Measurements from ENCODE around the gene TJP2. TPM values are rescaled to one million over a fixed set of nuclear protein-coding genes. Genes with fewer than 3 reads are reported as not detected.

Gene TJP2
- total and polyA plus RNA-seq, 4 donors = 89.5 to 106 (median 94.5) TPM

- DNase-seq (ENCODE audit: low read depth in 4 of 6, low spot score in 6 of 6) = peak in 2 of 6 donors; percentile 56 to 58
- WGBS (ENCODE audit: insufficient coverage) = under 1% methylated on average over 12 of the region's 21 CpGs
- peak overlapping the region; percentile 82 for H3K27ac ChIP-seq (ENCODE audit: low read depth, low read length)
- peaks cover 2% of the 10 kb centered on the region for H3K27me3 ChIP-seq (ENCODE audit: control insufficient read depth, insufficient read depth, low read length)
- peak overlapping the region; percentile 67 for H3K4me3 ChIP-seq (ENCODE audit: low read depth, low read length)
- H3K36me3 ChIP-seq (ENCODE audit: control insufficient read depth, insufficient read depth, low read length) = no peaks in the 10 kb centered on the region
- H3K4me1 ChIP-seq (ENCODE audit: control insufficient read depth, insufficient read depth, low read length) = peaks cover 11% of the 10 kb centered on the region
- H3K9me3 ChIP-seq (ENCODE audit: control insufficient read depth, insufficient read depth, low read length) = no peaks in the 10 kb centered on the region
These were observed 763 bp downstream of the TJP2 start for GRCh38 chr9:69174616-69175463.

- 21% methylated on average over 6 of the region's 8 CpGs for WGBS (ENCODE audit: insufficient coverage)
- Histone ChIP-seq H3K36me3 (ENCODE audit: control insufficient read depth, insufficient read depth, low read length) (no peaks in the 10 kb centered on the region), H3K9me3 (ENCODE audit: control insufficient read depth, insufficient read depth, low read length) (no peaks in the 10 kb centered on the region), H3K4me1 (ENCODE audit: control insufficient read depth, insufficient read depth, low read length) (peaks cover 11% of the 10 kb centered on the region), H3K4me3 (ENCODE audit: low read depth, low read length) (peak overlapping the region; percentile 67), H3K27ac (ENCODE audit: low read depth, low read length) (peak overlapping the region; percentile 82), H3K27me3 (ENCODE audit: control insufficient read depth, insufficient read depth, low read length) (peaks cover 2% of the 10 kb centered on the region)
- DNase-seq (ENCODE audit: low read depth in 4 of 6, low spot score in 6 of 6) = no peak
These were observed 1.4 kb downstream of the TJP2 start for GRCh38 chr9:69175486-69175885.

- Histone ChIP-seq H3K27me3 (ENCODE audit: control insufficient read depth, insufficient read depth, low read length) (peaks cover 2% of the 10 kb centered on the region), H3K9me3 (ENCODE audit: control insufficient read depth, insufficient read depth, low read length) (no peaks in the 10 kb centered on the region), H3K27ac (ENCODE audit: low read depth, low read length) (peak overlapping the region; percentile 1), H3K36me3 (ENCODE audit: control insufficient read depth, insufficient read depth, low read length) (no peaks in the 10 kb centered on the region), H3K4me1 (ENCODE audit: control insufficient read depth, insufficient read depth, low read length) (peaks cover 14% of the 10 kb centered on the region), H3K4me3 (ENCODE audit: low read depth, low read length) (peak overlapping the region; percentile 67)
- peak in 1 of 6 donors; percentile 70 for DNase-seq (ENCODE audit: low read depth in 4 of 6, low spot score in 6 of 6)
- 70% methylated on average over 2 of the region's 9 CpGs for WGBS (ENCODE audit: insufficient coverage)
These were observed 2.5 kb downstream of the TJP2 start for GRCh38 chr9:69176471-69177171.

- Histone ChIP-seq H3K4me1 (ENCODE audit: control insufficient read depth, insufficient read depth, low read length) (peaks cover 12% of the 10 kb centered on the region), H3K27ac (ENCODE audit: low read depth, low read length) (no peak overlapping the region), H3K27me3 (ENCODE audit: control insufficient read depth, insufficient read depth, low read length) (peaks cover 2% of the 10 kb centered on the region), H3K4me3 (ENCODE audit: low read depth, low read length) (no peak overlapping the region), H3K9me3 (ENCODE audit: control insufficient read depth, insufficient read depth, low read length) (no peaks in the 10 kb centered on the region), H3K36me3 (ENCODE audit: control insufficient read depth, insufficient read depth, low read length) (no peaks in the 10 kb centered on the region)
- WGBS (ENCODE audit: insufficient coverage) = no CpG with 5 or more reads among the region's 3 CpGs
- no peak for DNase-seq (ENCODE audit: low read depth in 4 of 6, low spot score in 6 of 6)
These were observed 4.5 kb downstream of the TJP2 start for GRCh38 chr9:69178583-69179011.

- Histone ChIP-seq H3K27me3 (ENCODE audit: control insufficient read depth, insufficient read depth, low read length) (peaks cover 2% of the 10 kb centered on the region), H3K4me1 (ENCODE audit: control insufficient read depth, insufficient read depth, low read length) (peaks cover 11% of the 10 kb centered on the region), H3K4me3 (ENCODE audit: low read depth, low read length) (no peak overlapping the region), H3K9me3 (ENCODE audit: control insufficient read depth, insufficient read depth, low read length) (no peaks in the 10 kb centered on the region), H3K36me3 (ENCODE audit: control insufficient read depth, insufficient read depth, low read length) (no peaks in the 10 kb centered on the region), H3K27ac (ENCODE audit: low read depth, low read length) (no peak overlapping the region)
- peak in 1 of 6 donors; percentile 37 for DNase-seq (ENCODE audit: low read depth in 4 of 6, low spot score in 6 of 6)
- WGBS (ENCODE audit: insufficient coverage) = no CpG with 5 or more reads among the region's 2 CpGs
These were observed 5.0 kb downstream of the TJP2 start for GRCh38 chr9:69179037-69179436.

GRCh38 chr9:69180200-69180599 lies 6.1 kb downstream of the TJP2 start:
- no peak for DNase-seq (ENCODE audit: low read depth in 4 of 6, low spot score in 6 of 6)
- Histone ChIP-seq H3K27me3 (ENCODE audit: control insufficient read depth, insufficient read depth, low read length) (peaks cover 2% of the 10 kb centered on the region), H3K9me3 (ENCODE audit: control insufficient read depth, insufficient read depth, low read length) (no peaks in the 10 kb centered on the region), H3K4me1 (ENCODE audit: control insufficient read depth, insufficient read depth, low read length) (peaks cover 4% of the 10 kb centered on the region), H3K4me3 (ENCODE audit: low read depth, low read length) (no peak overlapping the region), H3K36me3 (ENCODE audit: control insufficient read depth, insufficient read depth, low read length) (no peaks in the 10 kb centered on the region), H3K27ac (ENCODE audit: low read depth, low read length) (no peak overlapping the region)
- 83% methylated on average over 1 of the region's 3 CpGs for WGBS (ENCODE audit: insufficient coverage)

GRCh38 chr9:69180670-69181069 lies 6.6 kb downstream of the TJP2 start:
- Histone ChIP-seq H3K4me1 (ENCODE audit: control insufficient read depth, insufficient read depth, low read length) (peaks cover 4% of the 10 kb centered on the region), H3K9me3 (ENCODE audit: control insufficient read depth, insufficient read depth, low read length) (no peaks in the 10 kb centered on the region), H3K36me3 (ENCODE audit: control insufficient read depth, insufficient read depth, low read length) (no peaks in the 10 kb centered on the region), H3K27me3 (ENCODE audit: control insufficient read depth, insufficient read depth, low read length) (no peaks in the 10 kb centered on the region), H3K27ac (ENCODE audit: low read depth, low read length) (no peak overlapping the region), H3K4me3 (ENCODE audit: low read depth, low read length) (no peak overlapping the region)
- no CpG with 5 or more reads among the region's 2 CpGs for WGBS (ENCODE audit: insufficient coverage)
- DNase-seq (ENCODE audit: low read depth in 4 of 6, low spot score in 6 of 6) = no peak

DNA sequence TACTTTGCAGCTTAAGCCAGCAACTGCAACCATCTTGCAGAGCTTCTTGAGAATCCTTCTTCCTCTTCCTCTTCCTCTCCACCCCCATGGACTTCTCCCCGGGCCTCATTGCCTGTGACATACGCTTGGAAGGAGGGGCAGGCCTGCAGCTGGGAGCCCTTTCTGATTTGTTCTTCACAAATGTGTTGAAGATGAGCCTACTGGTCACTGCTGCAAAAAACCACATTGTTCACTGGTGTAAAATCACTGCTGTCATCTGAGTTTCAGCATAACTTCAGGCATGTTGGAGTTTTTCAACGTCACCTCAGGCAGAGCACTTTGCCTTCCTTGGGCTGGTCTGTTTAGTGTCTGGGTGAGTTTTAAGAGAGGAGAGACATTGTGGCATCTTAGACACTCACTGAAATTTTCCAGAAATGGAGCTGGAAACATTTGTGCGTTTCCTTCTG lies 7.9 kb downstream of the TJP2 start:
- no peaks in the 10 kb centered on the region for H3K27me3 ChIP-seq (ENCODE audit: control insufficient read depth, insufficient read depth, low read length)
- DNase-seq (ENCODE audit: low read depth in 4 of 6, low spot score in 6 of 6) = no peak
- WGBS (ENCODE audit: insufficient coverage) = 55% methylated on average over 4 of the region's 4 CpGs
- H3K9me3 ChIP-seq (ENCODE audit: control insufficient read depth, insufficient read depth, low read length) = no peaks in the 10 kb centered on the region
- H3K4me1 ChIP-seq (ENCODE audit: control insufficient read depth, insufficient read depth, low read length) = peaks cover 7% of the 10 kb centered on the region
- H3K4me3 ChIP-seq (ENCODE audit: low read depth, low read length) = no peak overlapping the region
- H3K27ac ChIP-seq (ENCODE audit: low read depth, low read length) = no peak overlapping the region
- H3K36me3 ChIP-seq (ENCODE audit: control insufficient read depth, insufficient read depth, low read length) = no peaks in the 10 kb centered on the region

GRCh38 chr9:69184266-69184665 lies 10.2 kb downstream of the TJP2 start:
- Histone ChIP-seq H3K9me3 (ENCODE audit: control insufficient read depth, insufficient read depth, low read length) (no peaks in the 10 kb centered on the region), H3K27ac (ENCODE audit: low read depth, low read length) (no peak overlapping the region), H3K4me3 (ENCODE audit: low read depth, low read length) (no peak overlapping the region), H3K27me3 (ENCODE audit: control insufficient read depth, insufficient read depth, low read length) (no peaks in the 10 kb centered on the region), H3K4me1 (ENCODE audit: control insufficient read depth, insufficient read depth, low read length) (peaks cover 7% of the 10 kb centered on the region), H3K36me3 (ENCODE audit: control insufficient read depth, insufficient read depth, low read length) (no peaks in the 10 kb centered on the region)
- 100% methylated on average over 3 of the region's 5 CpGs for WGBS (ENCODE audit: insufficient coverage)
- DNase-seq (ENCODE audit: low read depth in 4 of 6, low spot score in 6 of 6) = no peak

Measured in spinal cord (tissue), 10 donors.